Measurements from ENCODE around the gene CELA2B. TPM values are rescaled to one million over a fixed set of nuclear protein-coding genes. Genes with fewer than 3 reads are reported as not detected.
A peak's percentile ranks its signal among the peaks of the same experiment; 100 is the strongest.
"Not testable (repeated sequence)": the region's sequence is repeated elsewhere in the genome, so short reads cannot be mapped to it uniquely, and the experiment has no call there.

The CELA2B gene
- total RNA-seq, 1 donor from 2014 or later, result not detected

DNA sequence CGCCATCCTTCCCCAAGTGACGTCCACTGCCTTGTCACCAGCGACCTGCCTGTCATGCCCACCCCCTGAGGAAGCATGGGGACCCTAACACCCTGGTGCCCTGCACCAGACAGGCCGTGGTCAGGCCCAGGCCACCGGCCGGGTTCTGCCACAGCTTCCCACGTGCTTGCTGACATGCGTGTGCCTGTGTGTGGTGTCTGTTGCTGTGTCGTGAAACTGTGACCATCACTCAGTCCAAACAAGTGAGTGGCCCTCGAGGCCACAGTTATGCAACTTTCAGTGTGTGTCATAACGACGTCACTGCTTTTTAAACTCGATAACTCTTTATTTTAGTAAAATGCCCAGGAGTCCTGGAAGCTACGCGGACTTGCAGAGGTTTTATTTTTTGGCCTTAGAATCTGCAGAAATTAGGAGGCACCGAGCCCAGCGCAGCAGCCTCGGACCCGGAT, 46.2 kb upstream of the CELA2B start:
- Histone ChIP-seq H3K9me3 (replicated peaks) (no peaks in the 10 kb centered on the region), H3K4me3 (no peak overlapping the region), H3K4me1 (peaks cover 31% of the 10 kb centered on the region), H3K27me3 (ENCODE audit: low read depth) (no peaks in the 10 kb centered on the region), H3K27ac (replicated peaks) (no peak overlapping the region), H3K36me3 (peaks cover 26% of the 10 kb centered on the region)
- no peak for DNase-seq
- intact Hi-C loops (cut with micrococcal nuclease), result loop anchor here (5.0 kb wide), 1 partner anchor 102 kb away; no protein-coding TSS in a partner anchor
- TF ChIP-seq, protein P1, sequence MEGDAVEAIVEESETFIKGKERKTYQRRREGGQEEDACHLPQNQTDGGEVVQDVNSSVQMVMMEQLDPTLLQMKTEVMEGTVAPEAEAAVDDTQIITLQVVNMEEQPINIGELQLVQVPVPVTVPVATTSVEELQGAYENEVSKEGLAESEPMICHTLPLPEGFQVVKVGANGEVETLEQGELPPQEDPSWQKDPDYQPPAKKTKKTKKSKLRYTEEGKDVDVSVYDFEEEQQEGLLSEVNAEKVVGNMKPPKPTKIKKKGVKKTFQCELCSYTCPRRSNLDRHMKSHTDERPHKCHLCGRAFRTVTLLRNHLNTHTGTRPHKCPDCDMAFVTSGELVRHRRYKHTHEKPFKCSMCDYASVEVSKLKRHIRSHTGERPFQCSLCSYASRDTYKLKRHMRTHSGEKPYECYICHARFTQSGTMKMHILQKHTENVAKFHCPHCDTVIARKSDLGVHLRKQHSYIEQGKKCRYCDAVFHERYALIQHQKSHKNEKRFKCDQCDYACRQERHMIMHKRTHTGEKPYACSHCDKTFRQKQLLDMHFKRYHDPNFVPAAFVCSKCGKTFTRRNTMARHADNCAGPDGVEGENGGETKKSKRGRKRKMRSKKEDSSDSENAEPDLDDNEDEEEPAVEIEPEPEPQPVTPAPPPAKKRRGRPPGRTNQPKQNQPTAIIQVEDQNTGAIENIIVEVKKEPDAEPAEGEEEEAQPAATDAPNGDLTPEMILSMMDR (IDR thresholded peaks at IDR 0.05; ENCODE audit: borderline replicate concordance), result no peak

DNA sequence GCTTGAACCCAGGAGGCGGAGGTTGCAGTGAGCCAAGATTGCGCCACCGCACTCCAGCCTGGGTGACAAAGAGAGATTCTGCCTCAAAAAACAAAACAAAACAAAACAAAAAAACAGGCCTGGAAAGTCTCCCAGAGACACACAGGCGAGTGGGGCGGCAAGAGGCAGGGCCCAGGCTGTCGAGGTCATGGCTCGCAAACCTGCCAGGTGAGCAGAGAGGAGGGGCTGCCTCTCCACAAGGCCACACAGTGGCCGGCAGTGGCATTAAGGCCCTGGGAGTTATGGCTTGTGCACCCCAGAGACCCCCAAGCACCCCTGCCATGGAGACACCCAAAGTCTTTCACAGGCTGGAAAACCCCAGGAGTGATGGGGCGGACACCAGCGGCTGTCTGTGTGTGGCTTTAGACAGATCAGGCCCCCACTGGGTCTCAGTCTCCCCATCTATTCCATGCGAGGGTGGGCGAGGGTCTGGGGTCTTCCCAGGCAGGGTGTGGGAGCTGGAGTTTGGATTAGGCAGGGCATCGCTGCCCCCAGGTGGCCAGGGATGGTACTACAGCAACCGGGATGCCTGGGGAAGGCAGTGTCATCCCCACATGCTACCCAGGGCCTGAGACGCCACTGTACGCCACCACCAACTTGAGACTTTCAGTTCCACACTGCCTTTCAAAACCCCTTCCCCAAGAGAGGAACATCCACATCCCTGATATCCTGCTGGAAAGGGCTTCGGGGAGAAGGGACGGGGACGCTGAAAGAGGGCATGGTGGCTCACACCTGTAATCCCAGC, 44.9 kb upstream of the CELA2B start:
- Histone ChIP-seq H3K9me3 (replicated peaks) (no peaks in the 10 kb centered on the region), H3K27me3 (ENCODE audit: low read depth) (no peaks in the 10 kb centered on the region), H3K4me1 (peaks cover 25% of the 10 kb centered on the region), H3K36me3 (peaks cover 26% of the 10 kb centered on the region), H3K27ac (replicated peaks) (no peak overlapping the region), H3K4me3 (no peak overlapping the region)
- intact Hi-C loops (cut with micrococcal nuclease), result loop anchor here (5.0 kb wide), 1 partner anchor 104 kb away; no protein-coding TSS in a partner anchor
- TF ChIP-seq, protein P1 (IDR thresholded peaks at IDR 0.05; ENCODE audit: borderline replicate concordance), result peak; percentile 95
- peak; percentile 73 for DNase-seq

DNA sequence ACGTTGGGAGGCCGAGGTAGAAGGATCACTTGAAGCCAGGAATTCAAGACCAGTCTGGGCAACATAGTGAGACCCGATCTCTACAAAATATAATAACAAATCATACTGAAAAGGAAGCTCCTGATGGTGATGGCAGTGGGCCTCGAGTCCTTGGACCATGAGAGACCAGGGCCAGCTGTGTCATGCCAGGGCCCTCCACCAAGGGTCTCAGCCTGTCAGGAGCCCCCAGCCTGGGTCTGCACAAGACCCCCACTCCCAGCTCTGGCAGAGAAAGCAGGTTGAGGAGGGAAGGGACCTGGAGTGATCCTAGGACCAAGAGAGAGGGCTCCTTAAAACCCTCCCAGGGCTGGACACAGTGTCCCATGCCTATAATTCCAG, 44.3 kb upstream of the CELA2B start:
- intact Hi-C loops (cut with micrococcal nuclease), result loop anchor here (5.0 kb wide), 1 partner anchor 104 kb away; no protein-coding TSS in a partner anchor
- Histone ChIP-seq H3K27me3 (ENCODE audit: low read depth) (no peaks in the 10 kb centered on the region), H3K9me3 (replicated peaks) (no peaks in the 10 kb centered on the region), H3K4me1 (peaks cover 19% of the 10 kb centered on the region), H3K27ac (replicated peaks) (no peak overlapping the region), H3K4me3 (no peak overlapping the region), H3K36me3 (peaks cover 26% of the 10 kb centered on the region)
- TF ChIP-seq, protein P1 (IDR thresholded peaks at IDR 0.05; ENCODE audit: borderline replicate concordance), result no peak
- DNase-seq, result no peak

DNA sequence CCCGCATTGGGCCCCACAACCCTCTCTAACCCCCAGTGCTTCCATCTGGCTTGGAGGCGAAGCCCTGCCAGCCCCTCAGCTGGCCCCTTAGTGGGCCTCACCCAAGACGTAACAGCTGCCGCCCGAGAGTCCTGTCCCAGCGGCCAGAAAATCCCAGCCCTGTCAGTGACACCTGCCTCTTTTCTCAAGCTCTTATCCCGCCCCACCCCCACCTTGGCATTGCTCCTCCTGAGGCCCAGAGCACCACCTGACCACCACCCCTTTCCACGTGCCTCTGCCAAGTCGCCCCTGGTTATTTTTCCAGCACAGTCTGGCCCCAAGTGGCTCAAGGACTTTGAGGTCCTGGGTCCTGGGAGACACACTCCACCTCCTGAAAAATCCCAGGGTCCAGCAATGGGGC, 43.6 kb upstream of the CELA2B start:
- TF ChIP-seq, protein P1 (IDR thresholded peaks at IDR 0.05; ENCODE audit: borderline replicate concordance), result no peak
- DNase-seq, result no peak
- Histone ChIP-seq H3K4me1 (peaks cover 11% of the 10 kb centered on the region), H3K27ac (replicated peaks) (no peak overlapping the region), H3K36me3 (peaks cover 22% of the 10 kb centered on the region), H3K27me3 (ENCODE audit: low read depth) (no peaks in the 10 kb centered on the region), H3K9me3 (replicated peaks) (no peaks in the 10 kb centered on the region), H3K4me3 (no peak overlapping the region)
- intact Hi-C loops (cut with micrococcal nuclease), result loop anchor here (5.0 kb wide), 1 partner anchor 105 kb away; no protein-coding TSS in a partner anchor

DNA sequence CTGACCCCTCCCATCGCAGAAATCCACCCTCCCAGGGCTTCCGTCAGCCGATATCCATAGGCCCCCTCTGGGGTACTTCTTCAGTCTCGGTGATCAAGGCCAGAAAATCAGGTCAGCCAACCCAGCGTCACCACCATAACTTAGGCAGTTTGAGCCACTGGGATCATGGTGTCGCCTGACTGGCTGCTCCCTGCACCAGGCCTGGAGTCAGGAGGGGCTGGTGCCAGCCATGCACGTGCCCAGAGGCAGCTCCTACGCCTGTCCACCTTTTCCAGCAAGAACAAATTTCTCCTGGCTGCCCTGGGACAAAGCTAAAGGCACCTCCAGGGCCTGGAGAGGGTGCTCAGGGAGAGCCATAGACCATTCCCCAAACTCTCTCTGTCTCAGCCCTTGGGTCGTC, 42.4 kb upstream of the CELA2B start:
- no peaks in the 10 kb centered on the region for H3K9me3 ChIP-seq (replicated peaks)
- intact Hi-C loops (cut with micrococcal nuclease), result loop anchor here (5.0 kb wide), 1 partner anchor 106 kb away; no protein-coding TSS in a partner anchor
- H3K4me1 ChIP-seq, result peaks cover 4% of the 10 kb centered on the region
- TF ChIP-seq, protein P1 (IDR thresholded peaks at IDR 0.05; ENCODE audit: borderline replicate concordance), result no peak
- no peak overlapping the region for H3K27ac ChIP-seq (replicated peaks)
- DNase-seq, result no peak
- peaks cover 12% of the 10 kb centered on the region for H3K36me3 ChIP-seq
- H3K27me3 ChIP-seq (ENCODE audit: low read depth), result no peaks in the 10 kb centered on the region
- H3K4me3 ChIP-seq, result no peak overlapping the region

DNA sequence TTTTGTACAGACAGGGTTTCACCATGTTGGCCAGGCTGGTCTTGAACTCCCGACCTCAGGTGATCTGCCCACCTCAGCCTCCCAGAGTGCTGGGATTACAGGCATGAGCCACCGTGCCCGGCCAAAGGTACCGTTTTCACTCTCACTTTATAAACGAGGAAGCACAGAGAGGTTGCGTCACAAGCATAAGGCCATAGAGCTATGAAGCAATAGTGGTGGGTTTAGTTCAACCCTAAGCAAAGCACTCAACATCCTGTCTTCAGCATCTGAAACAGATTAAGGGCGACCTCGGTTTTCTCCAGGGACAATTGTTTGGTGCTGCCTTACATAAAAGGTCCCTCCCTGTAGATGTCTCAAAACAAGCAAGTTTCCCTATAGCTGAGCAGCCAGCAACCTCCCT, 41.2 kb upstream of the CELA2B start:
- intact Hi-C loops (cut with micrococcal nuclease), result loop anchor here (5.0 kb wide), 1 partner anchor 107 kb away; no protein-coding TSS in a partner anchor
- not testable (repeated sequence) for H3K36me3 ChIP-seq; H3K27me3 ChIP-seq (ENCODE audit: low read depth); H3K27ac ChIP-seq (replicated peaks); H3K4me1 ChIP-seq; H3K9me3 ChIP-seq (replicated peaks); DNase-seq; H3K4me3 ChIP-seq
